H1 (cell line): ENCODE data around the gene TMC6. TPM values are rescaled to one million over a fixed set of nuclear protein-coding genes. Genes with fewer than 3 reads are reported as not detected.

ENCODE experiments used
- polyA plus RNA-seq, 7 experiments: library from polyadenylated mRNA; depleted of rRNA in 3 of 7; stranded (reverse) in 5 of 7; unstranded in 2 of 7; fragments of >200 nt in 5 of 7; fragments of 200-250 nt in 2 of 7; gene quantifications; 1 replicate in 5 of 7; 2 replicates in 1 of 7; 4 replicates in 1 of 7; pipeline versions ENCODE4 v1.2.1 to v1.2.3, GENCODE V29; 2011 to 2013; ENCODE audit warnings: missing spikeins in 2 of 7, mixed read lengths in 2 of 7
- small RNA-seq: library from polyadenylated mRNA; stranded (forward); fragments of <200 nt; extraction: miRNeasy Mini kit (QIAGEN cat#:217004); gene quantifications from one replicate; pipeline ENCODE3, GENCODE V24; 2013; ENCODE audit not compliant: insufficient read depth
- total RNA-seq: library from RNA; stranded (reverse); fragmentation: NEBNext Ultra II Directional; extraction: Animal tissue kit (Norgen Biotek cat#: 25700); gene quantifications from 2 replicates; pipeline ENCODE4 v1.2.1, GENCODE V29; 2021

The TMC6 gene
- total and polyA plus RNA-seq, 2 of the 8 experiments (the other 6 are each of a cell fraction or from before 2014, with no cell fraction given): 39.4 to 77.6 TPM

Small RNA genes within 50 kb of the gene (small RNA-seq; reads per million reads assigned to genes)
- not detected for gene RNU6-625P

Other genes with a start within 250 kb of the TMC6 start
- 28.9 and 30.5 TPM in 2 replicates for gene TNRC6C, start 170.1 kb downstream of the TMC6 start, total RNA-seq
- 2.8 and 3.9 TPM in 2 replicates for gene TNRC6C, start 170.1 kb downstream of the TMC6 start, polyA plus RNA-seq (2011; rRNA removed)
- gene TMC8, start 2.0 kb upstream of the TMC6 start, total RNA-seq: 2.0 and 2.8 TPM in 2 replicates
- 1.00 and 3.0 TPM in 2 replicates for gene TMC8, start 2.0 kb upstream of the TMC6 start, polyA plus RNA-seq (2011; rRNA removed)
- gene C17orf99, start 17.6 kb upstream of the TMC6 start, total RNA-seq: not detected in 2 replicates
- gene C17orf99, start 17.6 kb upstream of the TMC6 start, polyA plus RNA-seq (2011; rRNA removed): not detected in 2 replicates
- 48.4 and 50.0 TPM in 2 replicates for gene SYNGR2, start 39.8 kb upstream of the TMC6 start, total RNA-seq
- gene SYNGR2, start 39.8 kb upstream of the TMC6 start, polyA plus RNA-seq (2011; rRNA removed): 139 and 209 TPM in 2 replicates
- gene TK1, start 58.3 kb upstream of the TMC6 start, total RNA-seq: 66.9 and 76.5 TPM in 2 replicates
- 147 and 170 TPM in 2 replicates for gene TK1, start 58.3 kb upstream of the TMC6 start, polyA plus RNA-seq (2011; rRNA removed)
- gene AFMID, start 58.6 kb upstream of the TMC6 start, total RNA-seq: 53.0 and 54.8 TPM in 2 replicates
- gene AFMID, start 58.6 kb upstream of the TMC6 start, polyA plus RNA-seq (2011; rRNA removed): 49.0 and 61.6 TPM in 2 replicates
- gene BIRC5, start 85.5 kb upstream of the TMC6 start, total RNA-seq: 106 and 108 TPM in 2 replicates
- gene BIRC5, start 85.5 kb upstream of the TMC6 start, polyA plus RNA-seq (2011; rRNA removed): 42.2 and 48.8 TPM in 2 replicates
- gene TMEM235, start 102.9 kb upstream of the TMC6 start, total RNA-seq: 0.15 TPM in 1 of 2 replicates, not detected in the other
- gene TMEM235, start 102.9 kb upstream of the TMC6 start, polyA plus RNA-seq (2011; rRNA removed): 0.05 and 0.14 TPM in 2 replicates
- gene SOCS3, start 231.3 kb upstream of the TMC6 start, total RNA-seq: 47.9 and 49.4 TPM in 2 replicates
- gene SOCS3, start 231.3 kb upstream of the TMC6 start, polyA plus RNA-seq (2011; rRNA removed): 10.1 and 15.2 TPM in 2 replicates
- gene PGS1, start 249.9 kb upstream of the TMC6 start, total RNA-seq: 56.7 and 60.0 TPM in 2 replicates
- 46.7 and 69.3 TPM in 2 replicates for gene PGS1, start 249.9 kb upstream of the TMC6 start, polyA plus RNA-seq (2011; rRNA removed)